Measurements from ENCODE around the gene MKS1.

- TF ChIP-seq, protein P1, sequence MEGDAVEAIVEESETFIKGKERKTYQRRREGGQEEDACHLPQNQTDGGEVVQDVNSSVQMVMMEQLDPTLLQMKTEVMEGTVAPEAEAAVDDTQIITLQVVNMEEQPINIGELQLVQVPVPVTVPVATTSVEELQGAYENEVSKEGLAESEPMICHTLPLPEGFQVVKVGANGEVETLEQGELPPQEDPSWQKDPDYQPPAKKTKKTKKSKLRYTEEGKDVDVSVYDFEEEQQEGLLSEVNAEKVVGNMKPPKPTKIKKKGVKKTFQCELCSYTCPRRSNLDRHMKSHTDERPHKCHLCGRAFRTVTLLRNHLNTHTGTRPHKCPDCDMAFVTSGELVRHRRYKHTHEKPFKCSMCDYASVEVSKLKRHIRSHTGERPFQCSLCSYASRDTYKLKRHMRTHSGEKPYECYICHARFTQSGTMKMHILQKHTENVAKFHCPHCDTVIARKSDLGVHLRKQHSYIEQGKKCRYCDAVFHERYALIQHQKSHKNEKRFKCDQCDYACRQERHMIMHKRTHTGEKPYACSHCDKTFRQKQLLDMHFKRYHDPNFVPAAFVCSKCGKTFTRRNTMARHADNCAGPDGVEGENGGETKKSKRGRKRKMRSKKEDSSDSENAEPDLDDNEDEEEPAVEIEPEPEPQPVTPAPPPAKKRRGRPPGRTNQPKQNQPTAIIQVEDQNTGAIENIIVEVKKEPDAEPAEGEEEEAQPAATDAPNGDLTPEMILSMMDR (IDR thresholded peaks at IDR 0.05; ENCODE audit: low read depth, low read length) = no peak
- TF ChIP-seq EZH2phosphoT487 (IDR thresholded peaks at IDR 0.05; ENCODE audit: low read depth) = no peak
Measured at GRCh38 chr17:58174871-58175270, 44.2 kb downstream of the MKS1 start.
